CD4-positive, alpha-beta T cell treated with Interferon alpha-2 for 1 hour (primary cell): ENCODE measurements around the gene ZSCAN5A.
"Not testable (repeated sequence)": the region's sequence is repeated elsewhere in the genome, so short reads cannot be mapped to it uniquely, and the experiment has no call there.

Source experiments
- DNase-seq, 2 donors: peaks; one replicate each; pipeline ENCODE4 v3.0.0-alpha.2; 2020 to 2022

ZSCAN5A gene

GRCh38 chr19:56197646-56198045, 117.0 kb downstream of the ZSCAN5A start, which contains the start of gene ZSCAN5B:
TSS of gene ZSCAN5B (minus strand) at chr19:56197783. CDS start at chr19:56193052, 4,731 bp downstream.
- DNase-seq, result not testable (repeated sequence)

GRCh38 chr19:56193981-56194640, 120.5 kb downstream of the ZSCAN5A start:
- no peak for DNase-seq

GRCh38 chr19:56191711-56192110, 122.9 kb downstream of the ZSCAN5A start:
- DNase-seq, result no peak

- no peak for DNase-seq
Measured at GRCh38 chr19:56191115-56191514, 123.5 kb downstream of the ZSCAN5A start.

- DNase-seq, result no peak
Measured at GRCh38 chr19:56189785-56190184, 124.9 kb downstream of the ZSCAN5A start.

GRCh38 chr19:56177564-56178243, 136.9 kb downstream of the ZSCAN5A start:
- DNase-seq, result no peak

GRCh38 chr19:56176881-56177280, 137.8 kb downstream of the ZSCAN5A start:
- no peak for DNase-seq

GRCh38 chr19:56176310-56176709, 138.3 kb downstream of the ZSCAN5A start:
- not testable (repeated sequence) for DNase-seq

GRCh38 chr19:56175861-56176307, 138.8 kb downstream of the ZSCAN5A start, which contains the start of gene GALP:
TSS of gene GALP (plus strand) at chr19:56176008. CDS start at chr19:56177109, 1,101 bp downstream.
- DNase-seq, result not testable (repeated sequence)

GRCh38 chr19:56174550-56174949, 140.1 kb downstream of the ZSCAN5A start:
- DNase-seq, result no peak

- DNase-seq, result no peak
Measured at GRCh38 chr19:56174086-56174485, 140.6 kb downstream of the ZSCAN5A start.
